ENCODE data around the gene UBL4B. TPM values are rescaled to one million over a fixed set of nuclear protein-coding genes. Genes with fewer than 3 reads are reported as not detected.

Gene UBL4B
- total RNA-seq, 1 donor from 2014 or later = not detected

DNA sequence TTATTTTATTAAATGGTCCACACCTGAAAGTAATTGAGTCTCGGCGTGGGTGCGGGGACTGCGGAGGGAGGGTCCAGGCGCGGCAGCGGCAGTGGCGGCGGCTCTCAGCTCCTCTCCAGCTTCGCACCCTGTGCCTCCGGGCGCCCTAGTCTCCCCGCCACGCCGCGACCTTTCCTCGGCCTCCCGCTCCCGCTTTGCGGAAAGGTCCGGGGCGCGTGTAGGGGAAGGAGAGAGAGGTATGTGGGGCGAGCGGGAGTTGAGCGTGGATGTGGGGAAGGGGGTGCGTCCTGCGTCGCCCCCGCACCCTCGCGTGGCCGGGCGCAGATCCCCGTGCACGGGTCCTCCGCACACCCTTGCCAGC, 28.4 kb upstream of the UBL4B start:
- intact Hi-C loops (cut with DNase I) = no loop called here
- no peak for DNase-seq (ENCODE audit: low spot score)

DNA sequence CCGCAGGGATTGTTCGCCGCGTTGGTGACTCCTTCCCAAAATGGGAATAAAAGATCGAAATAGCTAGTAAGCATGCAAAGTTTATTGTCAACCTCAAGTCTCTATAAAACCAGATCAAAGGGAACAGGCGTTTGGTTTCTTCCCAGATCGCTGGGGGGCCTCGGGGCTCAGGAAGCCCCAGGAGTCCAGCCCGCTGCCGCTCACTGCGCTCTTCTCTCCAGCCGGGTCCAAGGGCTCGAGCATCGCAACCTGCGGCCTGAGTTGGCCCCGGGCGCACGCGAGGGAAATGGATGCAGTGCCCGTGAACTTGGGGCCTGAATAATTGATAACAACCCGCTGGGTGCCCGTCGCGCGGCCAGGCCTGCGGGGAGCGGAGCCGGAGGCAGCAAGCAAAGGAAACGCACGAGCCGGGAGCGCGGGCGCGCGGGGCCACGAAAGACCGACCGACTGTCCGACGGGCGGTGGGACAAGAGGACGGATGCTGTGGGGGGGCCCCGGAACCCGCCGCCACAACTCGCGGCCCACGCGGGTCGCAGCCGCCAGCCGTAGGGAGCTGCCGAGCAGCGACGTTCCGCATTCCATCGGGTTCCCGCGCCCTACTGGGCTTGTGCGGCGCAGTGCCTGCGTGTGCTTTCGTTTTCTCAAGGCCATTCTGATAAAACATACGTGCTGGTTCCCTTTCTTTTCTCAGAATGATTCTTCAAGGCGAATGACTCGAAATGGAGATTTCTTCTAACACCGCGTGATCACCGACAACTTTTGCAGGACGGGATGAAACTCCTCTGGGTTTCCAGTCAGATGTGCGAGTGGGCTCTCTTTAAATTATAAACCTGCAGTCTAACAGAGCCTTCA, 27.8 kb upstream of the UBL4B start:
- intact Hi-C loops (cut with DNase I) = no loop called here
- no peak for DNase-seq (ENCODE audit: low spot score)

DNA sequence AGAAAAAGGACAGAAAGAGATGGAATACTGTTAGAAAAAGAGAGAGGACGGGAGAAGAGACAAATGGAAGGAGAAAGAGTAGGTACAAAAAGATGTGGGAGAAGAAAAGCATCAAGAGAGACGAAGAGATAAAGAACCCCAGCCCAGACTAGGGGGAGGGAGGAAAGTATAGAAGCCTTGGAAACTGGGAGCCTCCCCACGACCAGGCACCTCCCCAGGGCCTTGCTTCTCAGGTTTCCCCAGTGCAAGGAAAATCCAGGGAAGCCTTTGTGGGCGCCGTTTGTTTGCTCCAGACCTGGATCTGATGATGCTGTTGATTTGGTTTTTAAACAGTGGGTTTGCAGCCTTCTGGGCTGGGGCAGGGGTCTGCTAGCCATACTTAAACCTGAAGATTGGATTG, 26.6 kb upstream of the UBL4B start:
- intact Hi-C loops (cut with DNase I) = no loop called here
- DNase-seq (ENCODE audit: low spot score) = no peak

DNA sequence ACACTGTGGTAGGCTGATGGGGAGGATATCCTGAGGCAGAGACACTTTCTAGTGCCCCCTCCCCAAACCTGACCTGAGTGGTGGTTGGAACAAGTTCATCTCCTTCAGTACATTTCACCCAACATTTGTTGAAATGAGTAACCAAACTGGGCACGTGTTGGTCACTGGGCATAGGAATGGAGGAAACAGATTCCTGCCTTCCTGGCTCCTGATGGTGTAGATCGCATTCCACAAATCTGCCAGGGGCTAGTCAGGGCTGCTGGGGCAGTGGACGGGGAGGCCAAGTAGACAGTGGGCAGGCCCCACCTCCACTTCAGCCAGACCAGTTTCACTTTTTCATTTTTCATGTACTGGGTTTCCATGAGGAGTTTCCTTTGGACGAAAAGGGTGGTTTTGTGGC, 25.3 kb upstream of the UBL4B start:
- intact Hi-C loops (cut with DNase I) = no loop called here
- DNase-seq (ENCODE audit: low spot score) = no peak

DNA sequence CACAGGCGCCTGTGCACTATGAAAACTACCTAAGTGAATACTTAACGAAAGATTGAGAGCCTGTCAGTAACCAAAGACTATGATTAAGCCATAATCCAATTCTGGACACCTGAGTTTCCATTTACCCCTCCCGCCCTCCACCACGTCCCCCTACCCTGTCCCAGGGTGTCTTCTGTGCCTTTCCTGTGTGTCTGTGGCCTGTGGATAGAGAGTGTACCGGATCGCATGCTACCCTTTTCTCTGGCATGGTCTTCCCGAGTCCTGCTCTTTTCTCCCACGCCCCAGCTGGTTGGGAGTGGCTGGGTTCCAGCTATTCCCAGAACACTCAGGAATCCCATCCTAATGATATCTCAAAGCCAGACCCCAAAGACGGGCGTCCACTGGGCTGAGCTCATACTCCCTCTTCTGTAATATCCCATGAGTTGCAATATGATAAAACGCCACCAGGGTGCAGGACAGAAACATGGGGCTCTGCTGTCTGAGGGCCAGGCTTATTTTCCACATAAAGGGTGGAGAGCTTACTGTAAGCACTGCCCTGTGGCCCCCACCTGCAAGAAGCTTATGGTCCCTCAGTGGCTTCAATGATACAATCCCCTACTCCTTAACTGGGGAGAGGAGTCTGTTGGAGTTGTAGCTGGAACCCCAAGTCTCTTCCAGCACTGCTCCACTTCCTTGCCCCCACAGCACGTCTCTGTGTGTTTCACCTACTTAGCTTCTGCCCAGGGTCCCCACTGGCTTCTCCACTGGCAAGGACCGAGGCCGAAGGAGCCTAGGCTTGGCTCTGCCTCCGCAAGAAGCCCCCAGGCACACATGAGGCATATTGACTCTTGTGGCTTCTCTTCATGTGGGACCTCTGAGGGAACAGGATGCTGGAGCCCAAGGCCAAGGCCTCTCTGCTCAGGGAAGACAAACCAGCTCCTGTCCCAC, 24.2 kb upstream of the UBL4B start:
- DNase-seq (ENCODE audit: low spot score) = no peak
- intact Hi-C loops (cut with DNase I) = loop anchor here (2.0 kb wide), 1 partner anchor 19 kb away; no protein-coding TSS in a partner anchor

DNA sequence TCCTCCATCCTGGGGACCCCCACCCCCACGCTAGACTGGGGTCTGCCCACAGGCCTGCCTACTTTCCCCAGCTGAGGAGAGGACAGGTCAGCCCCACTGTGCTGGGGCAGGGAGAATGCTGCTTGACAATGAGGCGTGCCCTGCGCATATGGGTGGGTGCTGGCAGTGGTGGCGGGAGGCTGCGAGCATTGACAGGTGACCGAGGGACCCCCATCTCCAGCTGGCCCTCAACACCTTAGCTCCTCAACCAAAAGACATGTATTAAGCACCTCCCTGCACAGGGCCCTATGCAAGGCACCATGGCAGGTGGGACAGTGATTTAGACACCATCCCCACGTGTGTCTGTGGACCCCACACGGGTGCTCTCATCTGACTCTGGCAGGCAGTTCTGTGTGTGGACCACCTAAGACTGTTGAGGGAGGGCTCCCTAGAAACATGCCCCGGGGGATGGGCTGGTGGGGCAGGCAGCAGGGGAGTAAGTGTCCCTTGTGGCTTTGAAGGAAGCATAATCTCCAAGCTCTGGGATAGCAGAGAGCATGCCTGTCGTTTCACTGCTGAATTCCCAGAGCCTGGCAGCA, 23.4 kb upstream of the UBL4B start:
- DNase-seq (ENCODE audit: low spot score) = no peak
- intact Hi-C loops (cut with DNase I) = loop anchor here (2.0 kb wide), 1 partner anchor 18 kb away; no protein-coding TSS in a partner anchor

DNA sequence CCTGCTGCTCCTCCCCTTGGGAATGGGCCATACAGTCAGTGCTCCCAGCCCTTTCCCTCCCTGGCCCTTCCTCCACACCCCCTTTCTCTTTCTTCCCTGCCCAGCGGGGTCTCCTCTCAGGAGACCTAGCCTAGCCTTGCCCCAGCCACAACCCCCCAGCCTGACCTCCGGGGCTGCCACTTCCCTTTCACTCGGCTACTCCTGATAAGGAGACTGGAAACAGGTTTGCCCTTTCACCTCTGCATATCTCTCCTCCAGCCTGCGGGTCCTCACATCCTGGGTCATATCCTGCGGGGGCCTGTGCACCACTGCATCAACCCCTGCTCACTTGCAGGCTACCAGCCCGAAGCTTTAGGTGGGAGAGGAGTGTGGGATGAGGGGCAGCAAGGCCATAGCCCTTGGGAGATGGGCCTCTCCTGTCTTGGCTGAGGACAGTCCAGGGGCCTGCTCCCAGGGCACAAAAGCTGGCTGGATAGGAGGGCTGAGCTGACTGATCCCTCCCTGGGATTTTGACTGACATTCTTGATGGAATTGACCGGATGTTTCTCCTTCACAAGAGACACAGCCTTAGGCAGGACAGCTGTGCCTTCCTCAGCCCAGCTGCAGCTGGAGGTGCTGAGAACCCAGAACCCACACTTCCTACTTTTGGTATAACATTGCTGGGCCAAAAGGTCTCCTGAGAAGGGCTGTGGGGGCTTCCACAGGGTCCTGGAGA, 22.5 kb upstream of the UBL4B start:
- intact Hi-C loops (cut with DNase I) = loop anchor here (2.0 kb wide), 1 partner anchor 17 kb away; no protein-coding TSS in a partner anchor
- no peak for DNase-seq (ENCODE audit: low spot score)

DNA sequence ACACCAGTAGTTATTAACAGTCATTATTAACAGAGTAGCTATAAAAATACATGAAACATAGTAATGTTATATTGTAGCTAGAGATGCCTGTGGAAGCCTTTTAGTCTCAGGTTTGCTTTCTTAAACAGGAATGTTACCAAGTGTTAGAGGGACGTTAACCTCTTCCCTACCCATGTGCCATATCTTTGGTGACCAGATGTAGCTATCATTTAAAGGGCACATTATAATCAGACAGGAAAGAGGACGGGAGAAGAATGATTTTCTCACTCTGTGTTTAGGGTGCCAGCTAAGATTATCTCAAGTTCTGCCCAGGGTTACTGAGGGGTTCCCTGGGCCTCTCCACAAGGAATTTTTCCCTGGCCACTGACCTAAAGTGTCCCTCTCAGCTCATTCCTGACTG, 20.9 kb upstream of the UBL4B start:
- no peak for DNase-seq (ENCODE audit: low spot score)
- intact Hi-C loops (cut with DNase I) = no loop called here

DNA sequence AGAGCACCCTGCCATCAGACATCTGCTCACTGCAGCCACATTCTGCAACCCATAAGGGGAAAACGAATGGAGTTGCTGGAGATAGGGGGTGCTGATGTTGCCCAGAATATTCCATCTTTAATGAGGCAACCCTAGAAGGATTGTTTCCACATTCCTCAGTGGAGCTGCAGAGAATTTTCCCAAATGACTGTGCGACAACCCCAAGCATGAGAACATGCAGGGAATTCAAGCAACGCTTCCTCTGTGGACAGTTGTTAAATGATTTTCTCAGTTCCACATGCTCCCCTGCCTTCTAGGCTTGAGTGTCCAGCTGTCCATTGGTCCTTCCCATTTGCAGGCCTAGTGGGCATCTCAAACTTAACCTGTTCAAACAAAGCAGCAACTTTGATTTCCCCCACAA, 20.5 kb upstream of the UBL4B start:
- intact Hi-C loops (cut with DNase I) = no loop called here
- DNase-seq (ENCODE audit: low spot score) = no peak

DNA sequence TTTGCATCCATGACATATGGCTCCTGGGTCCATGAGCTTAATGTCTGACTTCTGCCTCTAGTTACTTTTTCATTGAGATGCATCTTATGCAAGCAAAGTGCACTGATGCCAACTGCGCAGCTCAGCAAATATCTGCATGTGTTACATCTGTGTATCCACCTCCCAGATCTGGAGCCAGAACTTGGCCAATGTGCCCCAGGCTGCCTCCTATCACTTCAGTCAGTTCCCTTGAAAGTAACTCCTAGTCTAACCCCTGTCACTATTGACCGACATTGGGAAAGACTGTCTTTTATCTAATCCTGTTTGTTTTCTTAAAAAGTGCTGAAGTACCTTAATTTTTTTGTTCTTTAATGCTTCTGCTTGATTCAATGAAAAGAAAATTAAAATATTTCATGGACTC, 19.3 kb upstream of the UBL4B start:
- intact Hi-C loops (cut with DNase I) = no loop called here
- no peak for DNase-seq (ENCODE audit: low spot score)

DNA sequence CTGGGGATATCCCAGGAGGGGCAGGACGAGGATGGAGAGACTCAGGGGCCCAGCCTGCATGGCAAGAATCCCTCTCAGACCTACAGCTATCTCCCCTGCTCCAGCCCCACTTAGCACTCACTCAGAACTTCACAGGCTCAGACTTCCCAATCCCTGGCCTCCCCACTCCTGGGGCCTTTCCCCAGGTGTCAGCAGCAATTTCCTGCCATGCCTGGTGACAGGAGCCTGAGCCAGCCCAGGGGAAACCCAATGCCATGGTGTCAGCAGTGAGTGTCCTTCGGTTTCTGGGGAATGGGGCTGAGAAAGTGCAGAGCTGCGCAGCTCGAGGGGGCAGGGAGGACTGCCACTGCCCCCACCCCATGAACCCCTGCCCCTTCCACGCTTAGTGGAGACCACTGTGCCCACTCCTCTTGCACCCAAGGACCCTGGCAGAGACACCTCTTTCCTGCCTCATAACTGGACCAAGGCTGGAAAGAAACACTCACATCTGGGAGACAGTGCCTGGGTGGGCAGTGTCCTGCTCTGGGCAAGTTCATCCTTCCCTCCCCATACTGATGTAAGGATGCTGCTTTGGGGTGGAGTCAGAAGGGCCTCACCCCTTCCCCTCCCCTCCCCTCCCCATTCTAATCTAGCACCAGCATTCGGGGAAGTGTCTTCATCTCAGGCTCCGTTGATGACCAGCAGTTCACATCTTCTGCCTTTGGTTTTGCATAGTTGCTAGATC, 17.1 kb upstream of the UBL4B start:
- intact Hi-C loops (cut with DNase I) = no loop called here

DNA sequence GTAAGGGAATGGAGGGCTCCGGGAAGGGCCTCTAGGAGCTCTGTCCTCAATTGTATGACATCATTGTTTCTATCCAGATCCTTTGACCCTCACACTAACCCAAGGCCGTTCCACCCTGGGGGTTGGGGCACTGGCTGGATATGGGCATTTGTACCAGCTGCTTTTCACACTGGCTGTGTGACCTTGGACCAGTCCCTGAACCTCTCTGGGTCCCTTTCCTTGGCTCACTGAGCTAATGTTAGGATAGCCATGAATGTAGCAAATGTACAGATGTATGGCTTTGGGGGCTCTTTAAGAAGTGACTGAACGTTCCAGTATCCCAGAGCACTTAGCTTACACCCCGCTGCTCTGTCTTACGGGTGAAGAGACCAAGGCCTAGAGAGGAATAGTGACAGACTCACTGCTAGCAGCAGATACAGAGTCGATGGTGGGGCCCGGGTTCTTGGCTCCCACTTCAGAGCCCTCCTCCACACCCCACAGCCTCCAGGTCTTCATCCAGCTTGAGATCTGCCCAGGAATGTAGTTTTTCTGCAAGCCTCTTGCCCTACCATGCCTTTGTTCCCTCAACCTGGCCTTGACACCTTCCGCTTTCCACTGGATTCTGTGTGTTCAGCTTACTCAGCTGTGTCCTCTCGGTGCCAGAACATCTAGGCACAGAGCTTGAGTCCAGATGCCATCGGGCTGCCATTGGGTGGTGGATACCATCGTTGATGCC, 14.6 kb upstream of the UBL4B start:
- DNase-seq (ENCODE audit: low spot score) = no peak
- intact Hi-C loops (cut with DNase I) = no loop called here

More for the DNA sequence above, 17.1 kb upstream of the UBL4B start:
- no peak for DNase-seq (ENCODE audit: low spot score)

DNA sequence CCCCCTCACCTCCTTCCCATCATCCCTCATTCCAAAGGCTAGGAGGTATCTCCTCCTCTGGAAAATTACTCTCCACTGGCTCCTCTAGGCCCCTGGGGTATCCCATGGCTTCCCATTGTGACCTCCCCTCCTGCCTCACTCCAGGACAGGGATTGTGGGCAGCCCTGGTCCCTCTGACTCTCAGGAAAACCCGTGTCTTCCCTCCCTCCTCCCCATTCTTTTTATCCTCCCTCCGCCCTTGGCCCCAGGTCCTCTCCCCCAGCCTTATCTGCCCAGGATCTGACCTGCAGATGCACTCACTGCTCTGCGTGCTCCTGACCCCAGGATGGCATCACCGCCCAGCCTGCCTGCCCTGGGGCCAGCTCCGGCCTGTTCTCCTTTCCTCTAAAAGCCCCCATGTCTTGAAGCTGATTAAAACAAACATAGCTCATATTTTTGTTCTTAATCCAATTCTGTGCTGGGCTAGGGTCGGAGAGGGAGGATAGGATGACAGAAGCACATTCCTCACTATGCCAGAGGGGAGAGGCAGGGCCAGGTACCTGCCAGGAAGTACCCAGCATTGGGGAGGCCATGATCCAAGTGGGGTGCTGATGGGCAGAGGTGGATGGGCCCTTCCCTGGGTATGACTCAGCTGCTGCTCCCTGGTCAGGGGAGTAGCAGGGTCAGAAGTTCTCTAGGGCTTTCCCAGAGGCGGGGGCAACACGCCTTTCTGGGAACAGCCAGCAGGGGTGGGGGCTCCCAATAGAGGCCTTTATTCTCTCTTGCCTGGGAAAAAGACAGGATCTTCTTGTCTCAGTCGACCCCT, 13.8 kb upstream of the UBL4B start:
- intact Hi-C loops (cut with DNase I) = no loop called here

DNA sequence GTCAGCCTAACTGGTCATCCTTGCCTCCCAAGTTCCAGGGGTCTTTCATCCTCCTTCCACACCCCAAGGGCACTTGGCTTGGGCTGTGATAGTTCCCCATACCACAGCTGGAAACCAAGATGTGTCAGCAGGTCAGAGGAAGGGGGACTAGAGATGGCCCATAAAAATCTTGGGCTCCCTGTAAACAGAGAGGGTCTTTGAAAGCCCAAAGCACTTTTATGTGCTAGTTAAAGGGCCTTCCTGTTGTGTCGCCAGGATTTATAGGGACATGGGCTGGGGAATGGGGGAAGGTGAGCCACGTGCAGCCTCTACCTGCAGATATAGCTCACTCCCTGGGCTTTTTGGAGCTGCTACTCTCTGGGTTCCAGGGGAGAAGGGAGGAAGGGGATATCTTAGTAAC, 11.9 kb upstream of the UBL4B start:
- intact Hi-C loops (cut with DNase I) = no loop called here
- no peak for DNase-seq (ENCODE audit: low spot score)

More for the DNA sequence above, 13.8 kb upstream of the UBL4B start:
- no peak for DNase-seq (ENCODE audit: low spot score)

DNA sequence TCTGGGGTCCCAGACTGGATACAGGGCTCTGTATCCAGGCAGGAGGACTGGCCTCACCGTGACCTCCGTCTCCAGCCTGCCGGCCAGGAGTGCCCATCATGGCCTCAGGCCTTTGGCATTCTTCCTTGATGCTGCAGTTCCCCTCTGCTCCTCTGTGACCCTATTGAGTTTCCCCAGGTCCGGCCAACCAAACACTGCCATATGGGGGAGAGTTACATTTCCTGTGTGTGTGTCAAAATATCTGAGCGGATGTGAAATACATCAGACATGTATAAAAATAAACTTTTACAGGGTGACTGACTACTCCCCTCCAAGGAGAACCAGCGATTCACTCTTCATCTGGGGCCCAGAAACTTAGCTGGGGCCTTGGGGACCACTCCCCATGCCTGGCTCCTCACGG, 10.2 kb upstream of the UBL4B start:
- intact Hi-C loops (cut with DNase I) = no loop called here
- no peak for DNase-seq (ENCODE audit: low spot score)

DNA sequence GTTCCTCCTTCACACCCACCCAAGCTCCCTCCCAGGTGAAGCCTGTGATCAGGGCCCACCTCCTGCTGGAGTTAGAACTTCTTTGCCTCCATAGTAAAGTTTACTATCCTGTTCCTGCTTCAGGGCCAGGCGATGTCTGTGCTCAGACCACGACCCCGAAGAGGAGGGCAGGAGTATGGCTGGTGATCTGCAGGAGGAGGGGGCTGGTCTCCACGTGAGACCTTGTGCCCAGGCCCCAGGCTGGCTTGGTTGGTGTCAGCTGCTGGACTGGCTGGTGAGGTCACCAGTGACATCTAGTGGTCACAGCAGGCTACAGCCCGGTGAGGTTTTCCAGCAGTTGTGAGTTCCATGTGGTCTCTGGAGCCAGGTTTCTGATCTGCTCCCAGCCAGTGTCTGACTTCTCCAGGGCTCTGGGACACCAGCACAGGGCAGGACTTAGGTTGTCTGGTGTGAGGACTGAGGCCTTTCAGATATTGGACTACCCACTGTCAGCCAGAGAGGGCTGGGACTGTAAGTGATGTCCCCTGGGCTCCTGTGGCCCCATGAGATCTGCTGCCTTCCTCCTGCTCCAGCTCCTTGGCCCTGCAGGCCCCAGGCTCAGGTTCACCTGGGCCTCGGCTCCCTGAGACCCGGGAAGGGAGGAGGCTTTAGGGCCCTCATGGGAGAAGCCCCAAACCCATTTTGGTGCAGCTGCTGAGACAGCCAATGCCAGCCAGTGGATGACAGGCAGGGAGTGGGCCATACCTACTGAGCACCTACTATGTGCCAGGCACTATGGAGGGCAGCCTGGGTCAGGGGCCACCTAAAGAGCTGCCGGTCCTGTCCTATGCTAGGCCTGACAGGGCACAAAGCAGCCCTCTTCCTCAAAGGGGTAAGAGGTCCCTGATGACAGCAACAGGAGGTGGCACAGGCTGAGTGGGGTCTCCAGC, 6.0 kb upstream of the UBL4B start:
- intact Hi-C loops (cut with DNase I) = loop anchor here (1.0 to 2.0 kb wide), 2 partner anchors 17 to 52 kb away; no protein-coding TSS in a partner anchor
- no peak for DNase-seq (ENCODE audit: low spot score)

All from cardiac septum (tissue), 1 donor.